ENCODE data around the gene MEGF11.

DNA sequence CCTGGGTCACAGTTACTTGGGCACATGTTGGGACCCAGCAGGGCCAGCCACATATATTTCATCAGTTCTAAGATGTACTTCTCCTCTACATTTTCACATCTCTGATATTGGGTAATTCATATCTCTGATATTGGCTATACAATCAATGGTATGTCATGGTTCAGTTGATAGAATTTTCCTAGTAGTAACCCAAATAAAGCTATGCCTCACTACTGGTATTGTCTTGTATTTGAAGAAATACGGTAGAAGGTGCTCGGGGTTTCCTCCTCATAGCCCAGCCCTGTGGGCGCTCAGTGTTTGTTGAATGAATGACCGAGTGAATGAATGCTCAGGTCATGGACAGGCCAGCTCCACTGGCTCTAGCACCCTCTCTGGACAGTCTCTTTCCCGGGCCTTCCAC lies 290.2 kb downstream of the MEGF11 start:
- no peak for TF ChIP-seq CTCF (conservative IDR thresholded peaks at IDR 0.05; ENCODE audit: low read length)
- no peak for TF ChIP-seq EZH2phosphoT487 (IDR thresholded peaks at IDR 0.05; ENCODE audit: borderline replicate concordance)
